Psoas muscle (tissue), 8 donors: ENCODE measurements around the gene ST6GALNAC3. TPM values are rescaled to one million over a fixed set of nuclear protein-coding genes. Genes with fewer than 3 reads are reported as not detected.
"Not testable (repeated sequence)": the region's sequence is repeated elsewhere in the genome, so short reads cannot be mapped to it uniquely, and the experiment has no call there.

Source experiments
- ATAC-seq, 4 donors: fragments of 200-7000 bp; cut with Tn5 transposase; one replicate each; pipeline ENCODE4 v1.9.1; 2020; ENCODE audit warnings: moderate library complexity in 3 of 4, mild to moderate bottlenecking in 2 of 4
- DNase-seq, 2 donors: peaks; one replicate each; pipeline ENCODE4 v3.0.0-alpha.2; 2020
- H3K27ac ChIP-seq: fragments of 200-600 bp; one replicate; pipeline ENCODE4 v1.8.0; 2022
- H3K27me3 ChIP-seq, 3 donors: fragments of 200-600 bp in 1 of 3; one replicate each; pipeline versions ENCODE4 v1.6.1 to v1.8.0; 2013 to 2022; ENCODE audit warnings: low read length in 2 of 3, mild to moderate bottlenecking in 2 of 3, moderate library complexity in 1 of 3; ENCODE audit not compliant: insufficient read depth in 3 of 3
- H3K36me3 ChIP-seq, 2 donors: fragments of 200-600 bp in 1 of 2; one replicate each; pipeline versions ENCODE4 v1.6.1 to v1.8.0; 2013 to 2022; ENCODE audit warnings: low read depth in 1 of 2, mild to moderate bottlenecking in 1 of 2, moderate library complexity in 1 of 2; ENCODE audit not compliant: insufficient read depth in 1 of 2
- H3K4me1 ChIP-seq: fragments of 200-600 bp; one replicate; pipeline ENCODE4 v1.8.0; 2022
- H3K4me3 ChIP-seq: fragments of 200-600 bp; one replicate; pipeline ENCODE4 v1.8.0; 2022; ENCODE audit warnings: mild to moderate bottlenecking
- H3K9me3 ChIP-seq: fragments of 200-600 bp; one replicate; pipeline ENCODE4 v1.8.0; 2022
- WGBS, 3 donors: extraction: QIAGEN DNeasy Blood & Tissue Kit; methylation state at CpG; one replicate each; pipeline versions ENCODE4 v1.1.6 to v1.1.7; 2013; 5-methylcytosine and 5-hydroxymethylcytosine counted together
- intact Hi-C, 2 donors: fragments of 100-400 bp; cut with DNase I; formaldehyde crosslinking; loops; one replicate each; pipeline versions ENCODE4 v1.11.0 to v1.14.2; 2022
- polyA plus RNA-seq, 3 donors: library from polyadenylated mRNA; stranded (reverse); fragments of 200-250 nt; gene quantifications; one replicate each; pipeline ENCODE4 v1.2.3, GENCODE V29; 2013
- total RNA-seq, 4 donors: library from RNA; stranded (reverse); fragmentation: NEBNext Ultra II Directional in 2 of 4; extraction: Animal tissue kit (Norgen Biotek cat#: 25700) in 2 of 4; gene quantifications; one replicate each; pipeline versions ENCODE4 v1.2.1 to v1.2.4, GENCODE V29; 2021 to 2023
- TF ChIP-seq, protein P1 (sequence below): fragments of 200-600 bp; IDR thresholded peaks from one replicate; pipeline ENCODE4 v1.8.0; 2022; ENCODE audit warnings: antibody characterized with exemption
- donor health status: healthy with polysubstance abuse.
- donor health status: DM: no; HTN: no; CAD: no; lungs with moderate emphysema.
- donor health status: Bipolar disorder and iron deficiency.
- donor health status: healthy.
- donor health status: DM: yes; HTN: yes; CAD: no.
- donor health status: DM: no; HTN: no; CAD: no.
- donor health status: DM: no; HTN: no; CAD: no.
- donor health status: DM: yes; HTN: yes; CAD: no.

The ST6GALNAC3 gene
- total and polyA plus RNA-seq, 7 donors, result 1.3 to 5.4 (median 2.3) TPM

DNA sequence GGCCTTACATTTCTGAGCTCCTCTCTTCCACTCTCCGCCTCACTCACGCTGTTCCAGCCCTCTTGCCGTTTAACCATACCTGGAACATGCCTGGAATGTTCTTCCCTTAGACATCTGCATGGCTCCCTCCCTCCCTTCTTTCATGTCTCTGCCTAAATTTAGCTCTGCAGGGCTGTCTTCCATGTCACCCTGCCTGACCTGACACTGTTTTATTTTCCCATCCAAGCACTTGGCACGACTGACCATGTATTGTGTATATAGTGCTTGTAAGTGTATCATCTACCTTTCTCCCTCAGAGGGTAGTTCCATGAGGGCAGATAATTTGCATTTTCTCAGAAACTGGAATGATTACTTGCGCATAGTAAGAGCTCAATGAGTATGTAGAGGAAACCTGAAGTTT is 47.3 kb downstream of the ST6GALNAC3 start:
- intact Hi-C loops, result no loop called here
- no peaks in the 10 kb centered on the region for H3K36me3 ChIP-seq
- H3K27ac ChIP-seq, result no peak overlapping the region
- 25 to 43% (median 31%) methylated on average over 5 of the region's 5 CpGs for WGBS, 3 donors
- no peak overlapping the region for H3K4me3 ChIP-seq
- TF ChIP-seq, protein P1, sequence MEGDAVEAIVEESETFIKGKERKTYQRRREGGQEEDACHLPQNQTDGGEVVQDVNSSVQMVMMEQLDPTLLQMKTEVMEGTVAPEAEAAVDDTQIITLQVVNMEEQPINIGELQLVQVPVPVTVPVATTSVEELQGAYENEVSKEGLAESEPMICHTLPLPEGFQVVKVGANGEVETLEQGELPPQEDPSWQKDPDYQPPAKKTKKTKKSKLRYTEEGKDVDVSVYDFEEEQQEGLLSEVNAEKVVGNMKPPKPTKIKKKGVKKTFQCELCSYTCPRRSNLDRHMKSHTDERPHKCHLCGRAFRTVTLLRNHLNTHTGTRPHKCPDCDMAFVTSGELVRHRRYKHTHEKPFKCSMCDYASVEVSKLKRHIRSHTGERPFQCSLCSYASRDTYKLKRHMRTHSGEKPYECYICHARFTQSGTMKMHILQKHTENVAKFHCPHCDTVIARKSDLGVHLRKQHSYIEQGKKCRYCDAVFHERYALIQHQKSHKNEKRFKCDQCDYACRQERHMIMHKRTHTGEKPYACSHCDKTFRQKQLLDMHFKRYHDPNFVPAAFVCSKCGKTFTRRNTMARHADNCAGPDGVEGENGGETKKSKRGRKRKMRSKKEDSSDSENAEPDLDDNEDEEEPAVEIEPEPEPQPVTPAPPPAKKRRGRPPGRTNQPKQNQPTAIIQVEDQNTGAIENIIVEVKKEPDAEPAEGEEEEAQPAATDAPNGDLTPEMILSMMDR, result no peak
- no peak for DNase-seq
- H3K27me3 ChIP-seq, result no peaks in the 10 kb centered on the region
- peaks cover 7% of the 10 kb centered on the region for H3K4me1 ChIP-seq
- peak; percentile 63 to 97 (median 87) for ATAC-seq
- H3K9me3 ChIP-seq, result no peaks in the 10 kb centered on the region

DNA sequence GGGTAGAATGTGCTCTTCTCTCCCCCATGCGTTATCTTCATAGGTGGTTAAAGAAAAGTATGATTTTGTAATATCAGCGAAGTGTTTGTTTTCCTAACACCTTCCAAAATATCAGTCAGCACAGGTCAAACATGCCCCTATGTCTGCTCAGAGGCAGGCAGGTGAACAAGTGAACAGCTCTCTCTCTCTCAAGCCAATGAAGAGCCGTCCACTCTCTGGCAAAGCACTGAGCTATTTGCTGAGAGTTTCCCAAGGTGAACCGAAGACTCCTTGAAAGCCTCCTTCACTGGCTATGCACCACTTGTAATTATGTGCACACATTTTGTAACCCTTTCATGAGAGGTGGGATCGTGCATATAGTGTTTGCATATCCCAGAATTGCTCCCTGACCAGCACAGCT is 47.7 kb downstream of the ST6GALNAC3 start:
- TF ChIP-seq, protein P1, result no peak
- no peaks in the 10 kb centered on the region for H3K36me3 ChIP-seq
- no peak for ATAC-seq

DNA sequence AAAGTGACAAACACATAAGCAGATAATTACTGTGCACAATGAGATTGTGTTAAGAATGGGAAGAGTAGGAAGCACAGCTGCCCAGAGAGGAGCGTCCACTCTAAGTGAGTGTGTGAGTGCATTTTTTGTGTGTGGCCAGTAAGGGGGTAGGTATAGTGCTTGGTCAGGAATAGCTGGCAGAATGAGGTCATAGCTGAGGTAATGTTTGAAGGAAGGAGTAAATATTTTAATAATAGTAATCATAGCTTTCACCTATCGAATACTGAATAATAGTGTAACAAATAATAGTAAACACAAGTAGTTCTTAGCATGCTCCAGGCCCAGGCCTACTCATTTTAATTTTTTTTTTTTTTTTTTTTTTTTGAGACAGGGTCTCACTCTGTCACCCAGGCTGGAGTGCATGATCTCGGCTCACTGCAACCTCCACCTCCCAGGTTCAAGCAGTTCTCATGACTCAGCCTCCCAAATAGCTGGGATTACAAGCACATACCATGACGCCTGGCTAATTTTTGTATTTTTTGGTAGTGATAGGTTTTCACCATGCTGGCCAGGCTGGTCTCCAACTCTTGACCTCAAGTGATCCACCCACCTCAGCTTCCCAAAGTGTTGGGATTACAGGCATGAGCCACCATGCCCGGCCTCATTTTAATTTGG is 49.0 kb downstream of the ST6GALNAC3 start:
- intact Hi-C loops, H3K27me3 ChIP-seq, H3K27ac ChIP-seq, H3K4me3 ChIP-seq, H3K36me3 ChIP-seq, DNase-seq, H3K9me3 ChIP-seq, H3K4me1 ChIP-seq, ATAC-seq: not testable (repeated sequence)
- WGBS, 3 donors, result 92 to 94% (median 93%) methylated on average over 5 of the region's 5 CpGs

More for the DNA sequence above, 47.7 kb downstream of the ST6GALNAC3 start:
- intact Hi-C loops, result no loop called here
- peaks cover 7% of the 10 kb centered on the region for H3K4me1 ChIP-seq
- H3K9me3 ChIP-seq, result no peaks in the 10 kb centered on the region
- 60 to 69% (median 60%) methylated on average over 5 of the region's 5 CpGs for WGBS, 3 donors
- H3K27me3 ChIP-seq, result no peaks in the 10 kb centered on the region
- no peak for DNase-seq
- H3K4me3 ChIP-seq, result no peak overlapping the region
- no peak overlapping the region for H3K27ac ChIP-seq

DNA sequence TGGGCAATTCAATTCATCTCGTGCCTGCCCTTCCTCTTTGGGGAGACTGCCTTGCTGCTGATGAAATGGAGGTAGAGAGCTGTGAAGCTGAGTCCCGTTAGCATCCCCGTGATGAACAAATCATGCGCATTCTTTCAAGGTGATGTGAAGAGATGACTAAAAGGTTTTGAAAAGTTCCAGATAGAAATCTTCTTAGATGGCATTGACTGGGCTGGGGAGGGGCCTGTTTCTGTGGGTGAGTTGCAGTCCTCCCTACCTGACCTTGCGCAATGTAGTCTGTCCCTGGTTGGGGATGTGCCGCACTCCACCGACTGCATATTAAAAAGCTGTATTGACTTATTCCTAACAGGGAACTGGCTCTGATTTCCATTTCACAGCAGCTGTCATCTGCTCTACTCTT is 49.6 kb downstream of the ST6GALNAC3 start:
- intact Hi-C loops, result no loop called here
- Histone ChIP-seq H3K9me3 (no peaks in the 10 kb centered on the region), H3K4me3 (no peak overlapping the region), H3K36me3 (no peaks in the 10 kb centered on the region), H3K27ac (no peak overlapping the region), H3K4me1 (peaks cover 7% of the 10 kb centered on the region), H3K27me3 (no peaks in the 10 kb centered on the region)
- TF ChIP-seq, protein P1, result no peak
- WGBS, 3 donors, result 91 to 96% (median 93%) methylated on average over 7 of the region's 7 CpGs
- ATAC-seq (no peak), DNase-seq (no peak)

DNA sequence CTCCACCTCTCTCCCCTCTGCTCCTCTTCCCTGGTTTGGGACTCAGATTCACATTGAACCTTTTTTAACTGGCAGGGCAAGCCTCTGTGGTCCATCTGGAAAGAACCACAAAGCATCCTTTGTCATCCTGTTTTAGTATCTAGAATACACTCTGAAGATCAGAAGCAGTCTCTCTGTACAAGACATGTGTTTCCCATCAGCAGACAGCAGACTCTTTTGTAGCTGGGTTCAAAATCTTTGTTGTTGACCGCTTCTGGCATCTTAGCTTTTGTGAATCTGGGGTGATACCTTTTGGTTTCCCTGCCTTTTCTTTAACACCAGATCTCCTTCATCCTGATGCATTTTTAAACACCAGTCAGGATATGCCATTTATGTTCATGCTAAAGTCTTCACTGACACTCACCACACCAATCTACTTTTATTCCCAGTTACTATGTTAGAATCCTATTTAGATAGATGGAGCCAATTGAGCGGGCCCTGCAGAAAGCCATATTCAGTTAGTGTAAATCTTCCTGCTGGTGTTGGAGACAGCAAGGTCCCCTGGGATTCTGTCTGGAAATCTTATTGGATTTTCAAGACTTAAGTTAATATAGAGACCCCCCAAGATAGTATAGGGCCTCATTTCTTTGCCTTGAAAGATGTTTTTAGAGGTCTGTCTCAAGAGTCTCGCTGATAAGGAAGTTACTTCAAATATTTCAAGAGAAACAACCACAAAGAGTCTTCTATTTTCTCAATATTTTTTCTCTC is 51.1 kb downstream of the ST6GALNAC3 start:
- intact Hi-C loops, result no loop called here
- H3K36me3 ChIP-seq, result no peaks in the 10 kb centered on the region
- H3K27ac ChIP-seq, result no peak overlapping the region
- TF ChIP-seq, protein P1, result no peak
- H3K27me3 ChIP-seq, result no peaks in the 10 kb centered on the region
- WGBS, 3 donors, result 72 to 91% (median 72%) methylated on average over 3 of the region's 3 CpGs
- no peaks in the 10 kb centered on the region for H3K9me3 ChIP-seq
- H3K4me3 ChIP-seq, result no peak overlapping the region
- DNase-seq (no peak), ATAC-seq (no peak)
- peaks cover 7% of the 10 kb centered on the region for H3K4me1 ChIP-seq
